Measurements from ENCODE around the gene CFAP65.

CFAP65 gene

DNA sequence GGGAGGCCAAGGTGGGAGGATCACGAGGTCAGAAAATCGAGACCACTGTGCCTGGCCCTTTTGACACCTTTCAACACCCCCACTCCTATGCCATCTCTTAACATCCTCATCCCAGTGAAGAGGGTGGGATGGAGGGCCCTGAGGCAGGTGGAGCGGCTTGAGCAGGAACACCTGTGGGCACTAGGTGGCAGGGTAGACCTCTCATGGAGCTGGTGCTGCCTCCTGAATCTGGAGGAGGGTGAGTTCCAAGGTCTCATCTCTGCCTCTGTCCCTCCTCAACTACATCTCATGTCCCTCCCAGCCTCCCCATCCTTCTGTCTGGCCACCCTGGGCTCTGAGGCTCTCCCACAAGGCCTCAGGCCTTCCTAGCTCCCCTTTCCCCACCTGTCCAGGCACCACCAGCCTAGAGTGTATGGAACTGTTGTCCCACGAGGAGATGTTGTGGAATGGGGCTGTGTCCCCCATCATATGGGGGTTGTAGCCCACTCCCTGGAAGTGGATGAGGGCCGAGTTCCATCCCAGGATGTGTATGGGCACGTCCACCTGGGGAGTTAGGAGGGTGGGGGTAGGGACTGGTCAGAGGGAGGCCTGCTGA, 31.1 kb downstream of the CFAP65 start:
- FAIRE-seq: no peak

DNA sequence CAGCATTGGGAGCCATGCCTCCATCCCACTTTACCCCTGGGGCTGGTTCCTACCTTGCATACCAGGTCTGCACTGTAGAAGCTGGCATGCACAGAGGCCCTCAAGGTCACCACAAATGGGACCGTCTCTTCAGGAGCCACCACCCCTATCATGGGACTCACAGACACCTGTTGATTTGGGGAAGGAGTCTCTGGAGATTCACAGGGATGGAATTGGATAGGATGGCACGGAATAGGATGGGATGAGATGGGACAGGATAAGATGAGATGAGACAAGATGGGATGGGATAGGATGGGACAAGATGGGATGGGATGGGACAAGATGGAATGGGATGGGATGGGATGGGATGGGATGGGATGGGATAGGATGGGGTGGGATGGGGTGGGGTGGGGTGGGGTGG, 32.0 kb downstream of the CFAP65 start:
- FAIRE-seq: no peak

GRCh38 chr2:219003979-219004378, 37.3 kb downstream of the CFAP65 start:
- FAIRE-seq: no peak

- no peak for FAIRE-seq
Measured at GRCh38 chr2:219003267-219003634, 38.1 kb downstream of the CFAP65 start.

DNA sequence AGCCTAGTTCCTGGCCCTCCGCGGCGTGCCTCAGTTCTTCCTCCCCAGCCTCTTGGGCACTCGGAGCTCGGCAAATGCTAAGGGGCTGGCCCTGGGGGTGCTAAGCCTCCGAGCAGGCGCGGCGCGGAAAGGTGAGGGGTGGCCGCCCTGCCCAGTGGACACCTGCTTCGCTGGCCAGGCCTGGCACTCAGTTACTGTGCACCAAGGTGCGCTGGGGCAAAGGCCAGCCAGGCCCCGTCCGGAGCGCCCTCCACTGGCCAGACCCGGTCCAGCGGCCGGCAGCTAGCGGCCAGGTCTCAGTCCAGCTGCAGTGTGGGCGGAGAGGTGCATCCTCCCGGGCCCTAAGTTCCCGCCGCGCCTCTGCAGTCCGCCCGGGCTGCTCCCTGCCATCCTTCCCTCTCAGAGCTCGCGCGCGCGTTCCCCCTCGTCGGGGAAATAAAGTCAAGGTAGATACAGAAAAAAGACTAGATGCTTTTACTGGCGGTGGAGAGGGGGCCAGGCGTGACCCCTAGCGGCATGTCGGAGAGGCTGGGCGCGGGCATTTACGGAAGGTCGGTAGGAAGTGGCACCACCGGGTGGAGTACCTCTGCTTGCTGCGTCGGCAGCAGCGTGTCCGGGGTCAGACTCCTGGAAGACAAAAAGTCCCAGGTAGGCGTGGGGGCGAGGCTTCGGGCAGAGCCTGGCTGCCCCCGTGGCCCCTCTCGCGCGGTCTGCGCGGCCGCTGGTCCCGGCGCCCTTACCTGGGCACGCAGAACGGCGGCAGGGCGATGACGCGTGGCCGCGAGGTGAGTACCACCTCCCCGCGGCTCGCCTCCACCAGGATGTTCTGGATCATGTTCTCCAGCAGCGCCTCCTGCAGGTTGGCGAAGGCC, 38.7 kb downstream of the CFAP65 start:
- no peak for FAIRE-seq

DNA sequence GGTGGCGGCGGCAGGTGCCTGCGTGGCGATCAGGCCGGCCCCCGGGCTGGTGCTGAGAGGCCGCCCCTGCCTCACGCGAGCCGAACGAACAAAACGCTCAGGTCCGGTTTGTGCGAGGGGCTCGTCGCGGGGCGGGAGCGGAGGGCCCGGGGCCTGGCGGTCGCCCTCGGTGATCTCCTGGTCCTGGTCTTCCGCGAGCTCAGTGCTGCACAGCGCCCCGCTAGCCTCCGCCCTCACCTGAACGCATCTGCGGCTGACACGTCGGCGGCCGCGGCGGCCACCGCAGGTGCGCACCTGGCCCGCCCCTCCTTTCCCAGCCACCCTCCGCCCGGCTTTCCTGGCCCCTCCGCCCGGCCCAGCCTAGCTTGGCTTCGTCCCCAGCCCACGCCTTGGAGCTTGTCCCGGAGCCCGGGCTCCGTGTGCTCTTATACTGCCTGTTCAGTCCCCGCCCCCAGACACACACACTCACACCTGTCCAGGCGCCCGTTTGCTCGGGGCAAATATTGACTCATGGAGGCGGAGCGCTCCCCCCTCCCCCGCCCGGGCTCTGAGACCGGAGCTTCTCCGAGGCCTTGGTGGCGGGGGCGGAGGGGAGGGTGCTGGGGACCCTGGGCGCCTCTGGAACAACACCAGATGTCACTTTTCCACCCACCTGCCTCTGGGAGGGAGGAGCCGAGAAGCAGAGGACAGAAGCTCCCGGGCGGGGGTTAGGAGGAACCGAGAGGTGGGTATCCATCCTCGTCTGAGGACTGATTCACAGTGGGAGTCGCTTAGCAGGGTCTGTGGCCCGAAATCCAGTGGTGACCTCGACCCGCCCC, 39.5 kb downstream of the CFAP65 start:
- FAIRE-seq: no peak

GRCh38 chr2:219001100-219001576, 40.2 kb downstream of the CFAP65 start:
- FAIRE-seq: no peak

- no peak for FAIRE-seq
Measured at GRCh38 chr2:219000569-219000960, 40.8 kb downstream of the CFAP65 start.

DNA sequence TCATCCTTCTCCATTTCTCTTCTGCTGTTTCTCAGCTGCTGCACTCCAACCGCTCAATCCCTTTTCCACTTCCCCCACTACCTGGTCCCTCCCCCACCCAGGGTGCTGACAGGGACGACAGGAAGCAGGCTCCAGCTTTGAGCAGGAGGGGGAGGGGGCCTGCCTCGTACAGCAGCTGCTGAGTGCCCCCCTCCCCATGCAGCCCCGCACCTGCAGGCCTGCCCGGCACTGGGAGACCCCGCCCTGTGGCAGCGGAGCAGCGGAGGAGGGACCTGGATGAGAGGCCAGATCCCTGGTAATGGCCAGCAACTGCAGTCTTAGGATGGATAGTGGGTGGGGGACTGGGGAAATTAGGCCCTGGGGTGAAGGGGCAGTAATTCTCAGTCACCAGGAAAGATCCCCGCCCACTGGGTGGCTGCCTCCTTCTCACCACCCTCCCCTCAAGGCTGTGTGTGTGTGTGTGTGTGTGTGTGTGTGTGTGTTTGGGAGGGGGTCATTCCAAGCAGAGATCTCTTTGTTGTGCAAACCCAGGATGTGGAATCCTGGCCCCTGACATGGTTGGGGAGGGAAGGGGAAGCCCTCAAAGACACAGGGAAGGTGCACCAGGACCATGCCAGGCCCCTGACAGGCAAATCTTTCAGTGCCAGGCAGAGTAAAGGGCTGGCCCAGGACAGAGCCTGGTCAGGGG, 41.3 kb downstream of the CFAP65 start:
- FAIRE-seq: no peak

GRCh38 chr2:218999021-218999880, 42.1 kb downstream of the CFAP65 start:
- FAIRE-seq: no peak

DNA sequence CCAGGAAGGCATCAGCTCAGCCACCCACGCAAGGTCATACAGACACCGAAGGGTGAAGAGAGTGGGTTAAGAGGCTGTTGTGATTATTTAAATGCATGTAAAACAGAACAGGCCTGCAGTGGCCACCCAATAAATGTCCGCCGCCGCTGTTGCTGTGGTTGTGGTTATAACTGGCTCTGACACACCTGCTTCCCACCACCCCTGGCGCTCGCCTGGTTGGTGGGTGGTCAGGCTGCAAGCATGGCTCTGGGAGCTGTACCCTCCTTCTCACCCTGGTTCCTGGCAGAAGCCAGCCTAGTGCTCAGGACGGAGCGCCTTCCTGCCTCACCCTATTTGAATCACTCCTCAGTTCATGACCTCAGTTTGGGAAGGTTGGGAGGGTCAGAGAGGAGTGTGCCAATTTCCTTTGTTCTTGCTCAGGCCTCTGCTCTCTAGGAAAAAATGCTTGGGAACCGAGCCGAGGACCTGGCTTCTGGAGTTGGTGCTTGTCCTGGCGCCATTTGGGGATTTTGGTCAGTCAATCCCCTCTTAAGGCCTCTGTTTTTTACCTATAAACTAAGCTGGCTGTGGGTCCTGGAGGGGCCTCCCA, 42.8 kb downstream of the CFAP65 start:
- FAIRE-seq: no peak

DNA sequence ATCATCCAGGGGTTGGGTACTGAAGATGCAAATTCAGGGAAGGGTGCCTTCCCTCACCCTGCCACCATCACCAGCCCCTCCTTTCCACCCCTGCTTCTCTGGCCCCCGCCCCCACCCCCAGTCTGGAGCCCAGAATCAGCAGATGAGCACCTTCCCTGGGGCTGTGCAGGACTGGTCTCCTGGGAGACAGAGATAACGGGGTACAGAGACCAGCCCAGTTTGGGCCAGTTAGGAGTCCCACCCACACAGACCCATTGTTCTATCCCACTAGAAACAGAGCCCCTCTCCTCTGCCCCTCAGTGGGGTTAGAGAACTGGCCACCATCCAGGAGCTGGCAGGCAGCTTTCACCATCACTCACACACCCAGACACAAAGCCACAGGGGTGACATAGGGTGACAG, 43.6 kb downstream of the CFAP65 start:
- no peak for FAIRE-seq

DNA sequence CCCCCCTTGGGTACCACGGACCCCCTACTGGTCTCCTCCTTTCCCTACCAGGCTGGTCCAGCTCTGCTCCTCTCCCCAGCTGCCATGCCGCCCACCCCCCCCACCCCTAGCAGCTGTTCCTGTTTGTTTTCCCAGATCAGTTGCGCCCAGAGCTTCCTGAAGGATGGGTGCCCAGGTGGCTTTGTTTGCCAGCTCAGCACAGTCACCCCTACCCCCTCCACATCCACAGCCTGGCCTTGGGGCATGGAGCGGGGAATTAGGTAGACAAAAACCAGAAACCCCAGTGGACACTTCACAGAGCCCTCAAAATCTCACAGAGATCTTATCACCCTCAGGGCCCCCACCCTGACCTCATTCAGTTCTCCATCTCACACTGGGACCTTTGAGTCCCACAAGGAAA, 44.4 kb downstream of the CFAP65 start:
- FAIRE-seq: no peak

DNA sequence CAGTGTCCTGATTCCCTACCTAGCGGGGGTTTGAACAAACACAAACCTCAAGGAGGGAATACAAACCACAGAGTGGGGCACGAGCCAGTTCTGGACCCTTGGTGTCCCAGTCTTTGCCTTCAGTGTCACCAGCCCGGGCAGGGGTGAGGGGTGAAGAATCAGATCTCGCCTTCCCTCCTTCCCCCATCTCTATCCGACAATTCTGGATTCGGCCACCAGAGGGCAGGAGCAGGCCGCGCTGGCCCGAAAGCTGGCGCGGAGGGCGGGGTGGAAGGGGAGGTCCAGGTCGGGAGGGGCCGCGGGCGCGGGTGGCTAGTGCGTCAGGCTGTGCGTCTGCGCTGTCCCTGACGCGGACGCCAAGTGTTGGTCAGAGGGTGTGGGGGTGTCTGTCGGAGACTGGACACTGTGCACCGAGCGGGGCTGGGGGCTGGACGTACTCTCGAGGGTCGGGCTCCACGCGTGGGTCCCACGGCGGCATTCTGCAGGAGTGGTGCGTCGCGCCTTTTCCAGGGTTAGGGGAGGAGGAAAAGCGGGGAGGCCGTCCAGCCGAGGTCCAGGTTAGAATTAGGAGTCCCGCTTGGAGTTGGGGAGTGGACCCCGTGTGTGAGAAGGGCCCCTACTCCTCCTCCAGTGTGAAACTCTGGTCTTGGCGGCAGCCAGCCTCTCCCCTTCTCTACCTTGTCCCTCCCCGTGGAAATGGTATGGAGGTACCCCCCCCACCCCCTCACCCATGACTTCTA, 45.2 kb downstream of the CFAP65 start:
- no peak for FAIRE-seq

- FAIRE-seq: no peak
Measured at GRCh38 chr2:218995561-218995960, 45.8 kb downstream of the CFAP65 start.

DNA sequence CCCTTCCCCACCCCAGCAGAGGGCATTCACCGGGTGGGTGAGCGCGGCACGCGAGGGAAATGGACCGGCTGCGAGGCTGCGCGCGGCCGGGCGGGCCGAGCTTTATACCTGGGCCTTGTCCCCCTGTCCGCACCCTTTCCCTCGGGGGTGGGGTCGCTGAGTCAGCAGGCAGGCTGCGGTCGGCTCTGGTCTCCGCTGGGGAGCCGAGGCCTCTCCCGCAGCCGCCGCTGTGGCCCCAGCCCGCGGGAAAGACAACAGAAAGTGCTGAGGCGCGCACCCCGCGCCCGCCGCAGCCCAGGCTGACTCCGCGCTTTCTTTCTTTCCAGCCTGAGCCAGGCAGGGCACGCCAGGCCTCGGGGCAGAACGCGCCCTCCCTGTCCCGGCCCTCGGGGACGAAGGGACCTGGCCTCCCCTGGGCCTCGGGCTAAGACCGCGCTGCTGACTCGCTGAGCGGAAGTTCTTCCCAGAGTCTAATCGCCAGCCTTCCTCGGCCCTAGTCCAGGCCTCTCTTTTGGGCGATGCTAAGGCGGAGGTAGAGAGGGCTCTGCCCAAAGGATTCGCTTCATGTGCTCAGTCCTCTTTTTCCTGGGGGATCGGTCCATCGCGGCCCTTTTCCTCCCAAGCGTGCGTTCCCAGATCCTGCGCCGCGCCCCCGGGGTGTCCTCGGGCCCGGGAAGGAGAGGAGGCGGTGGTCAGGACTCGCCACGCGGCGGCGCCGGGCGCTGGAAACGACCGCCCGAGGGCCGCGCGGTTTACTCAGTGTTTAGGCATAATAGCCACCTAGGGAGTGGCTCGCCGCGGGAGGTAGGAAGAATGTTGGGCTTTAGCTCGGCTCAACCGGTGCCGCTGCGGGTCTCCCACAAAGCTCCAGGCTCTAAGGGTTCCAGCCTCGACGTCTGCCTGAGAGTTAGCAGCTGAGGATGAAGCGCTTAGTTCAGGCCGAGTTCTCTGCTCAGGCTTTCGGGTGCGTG, 47.7 kb downstream of the CFAP65 start, which contains the start of gene CRYBA2:
TSS of gene CRYBA2 (minus strand) at position 78 of the 971 bp plus-strand sequence. CDS start 246 bp downstream, outside the sequence.
- no peak for FAIRE-seq

DNA sequence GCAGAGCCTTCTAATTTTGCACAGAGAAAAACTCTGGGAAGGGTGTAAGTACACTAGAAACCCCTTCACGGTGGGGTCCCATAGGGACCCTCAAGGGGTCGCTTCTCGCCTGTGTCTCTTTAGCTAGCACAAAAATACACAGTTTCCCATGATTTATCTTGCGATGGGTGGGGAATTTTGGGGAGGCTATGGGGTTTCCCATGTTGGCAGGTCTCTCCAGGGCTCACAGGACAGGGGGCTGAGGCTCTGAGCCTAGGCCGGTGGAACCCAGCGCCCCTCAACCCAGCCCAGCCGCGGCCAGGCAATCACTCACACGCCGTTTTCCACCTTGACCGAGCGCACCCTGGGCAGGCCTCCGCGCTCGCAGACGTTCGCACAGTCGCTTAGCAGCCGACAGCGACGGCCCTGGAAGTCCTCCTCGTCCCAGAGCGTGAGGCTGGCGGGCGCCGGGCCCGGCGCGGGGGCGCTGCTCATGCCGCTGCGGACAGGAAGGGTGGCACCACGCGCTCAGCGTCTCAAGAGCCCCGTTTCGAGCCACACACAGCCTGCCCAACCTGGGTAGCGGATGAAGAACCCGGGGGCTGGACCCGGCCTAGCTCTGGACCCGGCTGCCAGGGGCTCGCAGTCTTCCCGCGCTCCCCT, 48.5 kb downstream of the CFAP65 start:
- no peak for FAIRE-seq

DNA sequence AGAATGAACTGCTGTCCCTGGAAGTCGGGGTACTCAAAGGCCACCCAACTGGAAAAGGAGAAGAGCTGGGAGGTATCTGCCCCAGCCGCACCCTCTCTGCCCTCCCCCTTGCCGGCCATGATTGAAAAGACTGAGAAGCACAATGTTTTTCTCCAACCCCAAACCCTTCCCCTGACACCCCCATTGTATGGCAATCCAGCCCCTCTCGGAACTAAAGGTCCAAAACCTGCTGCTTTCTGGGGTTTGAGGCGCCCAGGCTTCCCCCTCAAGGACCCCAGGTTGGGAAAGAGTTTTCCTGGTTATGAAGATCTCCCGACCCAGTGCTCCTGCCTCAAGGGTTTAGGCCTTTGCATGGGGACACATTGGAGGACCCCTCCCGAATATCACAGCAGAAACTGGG, 49.1 kb downstream of the CFAP65 start:
- FAIRE-seq: no peak

DNA sequence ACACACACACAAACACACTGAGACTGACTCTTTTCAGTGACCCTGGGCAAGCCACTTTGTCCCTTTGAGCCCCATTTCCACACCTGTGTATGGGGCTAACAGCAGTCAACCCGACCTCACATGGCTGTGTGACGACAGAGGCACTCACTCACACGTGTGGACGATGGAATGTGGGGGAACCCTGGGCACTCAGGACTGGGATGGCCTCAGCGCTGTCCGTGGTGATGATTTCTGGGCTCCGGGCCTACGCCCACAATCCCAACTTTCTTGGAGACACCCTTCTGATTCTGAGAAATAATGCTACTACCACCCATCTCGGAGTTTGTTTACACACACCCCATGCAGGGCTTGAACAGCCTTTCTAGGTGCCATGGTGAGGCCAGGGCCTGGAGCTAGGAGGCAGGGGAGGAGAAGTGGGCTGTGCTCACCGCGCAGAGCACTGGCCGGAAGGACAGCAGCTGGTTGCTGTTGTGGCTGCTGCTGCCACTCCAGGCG, 49.6 kb downstream of the CFAP65 start:
- no peak for FAIRE-seq

Measured in endometrium (tissue), 2 donors.